COLO668 (cell line): ENCODE measurements around the gene KLF3.

ENCODE experiments used
- DNase-seq: peaks from one replicate; lab custom pipeline; 2025; ENCODE audit not compliant: unreplicated experiment; lab: John Stamatoyannopoulos, UW

The KLF3 gene

DNA sequence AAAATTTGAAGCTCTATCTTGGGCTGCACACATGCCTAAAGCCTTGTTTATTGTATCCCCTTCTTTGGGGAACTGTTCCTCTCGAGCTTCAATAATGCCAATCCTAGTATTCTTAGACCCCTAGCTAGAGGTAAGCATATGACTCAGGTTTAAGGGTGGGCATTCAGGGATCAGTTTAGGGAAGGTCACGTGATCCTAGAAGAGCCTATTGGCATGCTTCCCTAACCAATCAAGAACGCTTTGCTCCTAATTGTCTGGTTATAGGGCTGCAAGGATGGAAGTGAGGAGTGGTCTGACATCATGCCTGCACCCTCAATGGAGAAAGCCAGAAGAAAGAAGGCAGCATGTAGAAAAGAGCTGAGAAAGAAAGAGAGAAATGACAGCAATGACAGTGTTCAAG is 71.9 kb downstream of the KLF3 start:
- no peak for DNase-seq

DNA sequence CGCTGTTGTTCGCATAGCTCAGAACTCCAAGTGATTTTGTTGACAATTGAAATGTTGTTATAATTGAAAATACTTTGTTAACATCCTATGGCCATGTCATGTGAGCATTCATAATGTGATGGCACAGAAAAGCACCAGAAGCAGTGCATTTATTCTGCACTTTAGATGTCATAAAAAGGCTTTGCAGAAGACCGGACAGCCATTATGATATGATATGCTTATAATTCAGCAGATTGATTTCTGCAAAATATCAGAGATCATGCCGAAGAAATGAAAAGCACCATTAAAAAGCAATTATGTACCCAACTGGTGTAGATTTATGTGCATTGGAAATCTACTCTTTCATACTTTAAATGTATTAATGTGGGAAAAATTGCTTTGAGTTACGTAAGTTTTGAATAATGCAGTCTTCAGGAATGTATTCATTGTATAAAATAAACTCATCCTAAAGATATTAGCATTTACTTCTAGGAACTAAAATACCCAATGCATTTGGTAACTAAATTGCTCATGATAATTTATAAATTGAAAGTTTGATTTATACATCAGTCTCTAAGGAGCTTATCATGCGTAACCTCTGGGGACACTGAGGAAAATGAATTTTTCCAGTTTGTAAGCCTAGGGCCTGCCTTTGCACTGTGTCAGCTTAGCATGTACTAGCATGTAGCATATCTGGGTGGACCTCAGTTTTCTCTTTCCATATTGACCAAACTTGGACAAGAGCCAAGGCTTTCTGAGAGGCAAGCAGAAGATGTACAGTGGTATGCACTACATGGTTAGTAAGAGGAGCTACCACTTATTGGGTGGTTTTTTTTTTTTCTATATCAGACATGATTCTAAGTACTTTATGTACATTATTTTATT is 75.2 kb downstream of the KLF3 start:
- no peak for DNase-seq

DNA sequence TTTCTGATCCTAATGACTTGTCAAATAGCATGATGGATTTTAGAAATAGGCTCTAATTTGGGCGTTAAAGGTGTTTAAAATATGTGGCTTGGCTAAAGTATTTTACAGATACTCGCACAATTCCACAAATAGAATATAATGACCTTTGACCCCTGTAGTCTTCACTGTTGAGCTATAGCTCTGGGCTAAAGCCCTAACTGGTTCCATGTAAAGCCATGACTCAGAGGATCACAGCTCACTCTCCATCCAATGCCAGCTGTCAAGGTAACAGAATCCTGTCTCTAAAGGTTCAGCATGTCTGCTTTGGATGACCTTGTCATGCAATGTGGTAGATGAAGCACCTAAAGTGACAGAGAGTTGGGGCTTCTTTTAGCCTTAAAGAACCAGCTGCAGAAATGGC is 76.3 kb downstream of the KLF3 start:
- no peak for DNase-seq

DNA sequence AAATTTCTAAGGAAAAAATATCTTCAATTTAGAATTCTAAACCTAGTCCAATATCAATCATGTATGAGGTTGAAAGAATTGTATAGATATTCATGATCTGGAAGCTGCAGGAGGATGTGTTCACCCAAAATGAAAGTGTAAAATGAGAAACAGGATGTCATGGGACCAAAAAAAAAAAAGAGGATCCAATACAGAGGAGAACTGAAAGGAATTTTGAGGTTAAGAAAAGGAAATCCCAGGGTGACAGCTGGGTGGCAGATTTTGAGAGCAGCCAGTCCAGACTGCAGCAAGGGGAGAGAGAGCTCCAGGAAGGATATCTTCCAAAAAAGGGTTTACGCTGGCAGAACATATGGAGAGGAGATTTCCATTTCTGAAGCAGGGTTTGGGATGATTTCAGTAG is 79.9 kb downstream of the KLF3 start:
- DNase-seq = no peak

DNA sequence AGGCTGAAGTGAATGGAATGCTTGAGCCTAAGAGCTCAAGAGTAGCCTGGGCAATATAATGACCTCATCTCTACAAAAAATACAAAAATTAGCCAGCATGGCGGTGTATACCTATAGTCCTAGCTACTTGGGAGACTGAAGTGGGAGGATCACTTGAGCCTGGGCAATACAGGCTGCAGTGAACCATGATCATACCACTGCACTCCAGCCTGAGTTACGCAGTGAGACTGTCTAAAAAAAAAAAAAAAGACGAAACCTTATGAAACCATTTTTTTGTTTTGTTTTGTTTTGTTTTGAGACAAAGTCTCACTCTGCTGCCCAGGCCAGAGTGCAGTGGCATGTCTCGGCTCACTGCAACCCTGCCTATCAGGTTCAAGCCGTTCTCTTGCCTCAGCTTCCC is 81.9 kb downstream of the KLF3 start:
- DNase-seq = no peak

DNA sequence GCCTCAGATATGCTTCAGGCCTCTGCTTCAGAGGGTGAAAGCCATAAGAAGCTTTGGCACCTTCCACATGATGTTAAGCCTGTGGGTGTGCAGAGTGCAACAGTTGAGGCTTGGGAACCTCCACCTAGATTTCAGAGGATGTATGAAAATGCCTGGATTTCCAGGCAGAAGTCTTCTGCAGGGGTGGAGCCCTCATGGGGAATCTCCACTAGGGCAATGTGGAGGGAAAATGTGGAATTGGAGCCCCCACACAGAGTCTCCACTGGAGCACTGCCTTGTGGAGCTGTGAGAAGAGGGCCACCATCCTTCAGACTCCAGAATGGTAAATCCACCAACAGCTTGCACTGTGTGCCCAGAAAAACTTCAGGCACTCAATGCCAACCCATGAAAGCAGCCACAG is 83.6 kb downstream of the KLF3 start:
- no peak for DNase-seq

DNA sequence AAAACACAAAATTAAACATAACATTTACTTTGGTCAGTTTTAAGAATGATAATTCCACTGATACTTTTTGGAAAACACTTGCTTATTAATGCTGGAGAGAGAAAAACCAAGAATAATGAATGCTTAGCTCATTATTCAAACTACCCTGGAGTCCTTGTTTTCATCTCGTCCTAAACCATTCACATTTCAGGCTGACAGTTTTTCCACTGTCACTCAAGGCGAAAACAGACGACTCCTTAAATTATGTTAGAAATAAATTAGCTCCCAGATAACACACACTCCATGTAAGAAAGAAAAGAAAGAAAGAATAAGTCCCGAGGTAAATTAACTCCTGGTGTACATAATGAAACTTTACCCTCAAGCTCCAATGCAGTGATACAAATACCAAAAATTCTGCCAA is 85.3 kb downstream of the KLF3 start:
- no peak for DNase-seq
